GM12874 (cell line): ENCODE results near the gene SERP2.

ENCODE experiments used
- CTCF ChIP-seq: IDR thresholded peaks from 2 replicates; pipeline ENCODE4 v1.5.1; 2011; ENCODE audit warnings: low read depth, mild to moderate bottlenecking, control low read depth, low read length, moderate library complexity; ENCODE audit not compliant: insufficient read depth

The SERP2 gene

DNA sequence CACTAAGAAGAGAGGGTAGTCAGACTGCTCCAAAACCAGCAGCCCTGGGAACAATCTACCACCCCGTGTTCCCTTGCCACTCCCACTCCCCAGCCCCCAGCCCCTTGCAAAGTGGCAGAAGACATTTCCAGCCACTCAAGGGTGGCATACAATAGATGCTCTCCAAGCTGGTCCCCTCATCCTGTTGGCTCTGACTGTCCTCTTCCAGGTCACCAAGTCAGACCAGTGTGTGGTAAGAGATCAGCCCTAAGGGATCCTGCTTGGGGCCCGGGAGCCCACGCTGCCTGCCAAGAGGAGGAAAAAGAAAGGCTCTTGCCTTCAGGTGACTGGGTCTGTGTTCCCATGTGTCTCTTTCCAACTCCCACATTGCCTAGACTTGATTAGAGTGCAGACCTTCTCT is 25.0 kb downstream of the SERP2 start:
- TF ChIP-seq CTCF = no peak

- TF ChIP-seq CTCF = no peak
Measured at GRCh38 chr13:44399074-44399473, 25.4 kb downstream of the SERP2 start.

DNA sequence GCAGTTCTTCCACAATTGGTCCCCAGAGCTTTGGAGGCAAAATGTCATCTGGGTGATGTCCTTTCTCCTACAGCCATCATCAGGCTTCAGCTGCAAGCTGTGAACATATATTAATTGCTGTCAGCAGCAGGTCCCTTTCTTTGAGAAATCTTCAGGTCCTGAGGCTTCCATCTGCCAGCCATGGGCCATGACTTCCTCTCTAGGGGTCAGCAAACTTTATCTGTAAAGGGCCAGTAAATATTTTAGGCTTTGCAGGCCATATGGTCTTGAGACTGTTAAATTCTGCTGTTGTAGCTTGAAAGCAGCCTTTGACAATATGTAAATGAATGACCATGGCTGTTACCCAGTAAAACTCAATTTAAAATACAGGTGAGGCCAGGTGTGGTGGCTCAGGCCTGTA is 27.1 kb downstream of the SERP2 start:
- no peak for TF ChIP-seq CTCF

DNA sequence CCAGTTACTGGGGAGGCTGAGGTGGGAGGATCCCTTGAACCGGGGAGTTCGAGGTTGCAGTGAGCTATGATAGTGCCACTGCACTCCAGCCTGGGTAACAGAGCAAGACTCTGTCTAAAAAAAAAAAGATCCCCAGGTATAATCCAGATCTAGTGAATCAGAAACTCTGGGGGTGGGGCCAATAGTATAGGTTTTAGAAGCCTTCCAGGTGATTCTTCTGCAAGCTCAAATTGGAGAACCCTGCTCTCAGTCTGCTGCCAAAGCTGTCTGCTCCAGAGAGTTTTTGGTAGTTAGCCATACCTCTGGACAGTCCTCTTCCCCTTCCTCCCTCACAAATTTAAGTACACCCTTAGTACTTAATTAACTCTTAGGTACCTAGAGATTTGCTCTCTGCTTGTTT is 28.0 kb downstream of the SERP2 start:
- TF ChIP-seq CTCF = no peak

GRCh38 chr13:44402899-44403445 is 29.3 kb downstream of the SERP2 start:
- no peak for TF ChIP-seq CTCF

- TF ChIP-seq CTCF = no peak
Measured at GRCh38 chr13:44403461-44404056, 29.9 kb downstream of the SERP2 start.

DNA sequence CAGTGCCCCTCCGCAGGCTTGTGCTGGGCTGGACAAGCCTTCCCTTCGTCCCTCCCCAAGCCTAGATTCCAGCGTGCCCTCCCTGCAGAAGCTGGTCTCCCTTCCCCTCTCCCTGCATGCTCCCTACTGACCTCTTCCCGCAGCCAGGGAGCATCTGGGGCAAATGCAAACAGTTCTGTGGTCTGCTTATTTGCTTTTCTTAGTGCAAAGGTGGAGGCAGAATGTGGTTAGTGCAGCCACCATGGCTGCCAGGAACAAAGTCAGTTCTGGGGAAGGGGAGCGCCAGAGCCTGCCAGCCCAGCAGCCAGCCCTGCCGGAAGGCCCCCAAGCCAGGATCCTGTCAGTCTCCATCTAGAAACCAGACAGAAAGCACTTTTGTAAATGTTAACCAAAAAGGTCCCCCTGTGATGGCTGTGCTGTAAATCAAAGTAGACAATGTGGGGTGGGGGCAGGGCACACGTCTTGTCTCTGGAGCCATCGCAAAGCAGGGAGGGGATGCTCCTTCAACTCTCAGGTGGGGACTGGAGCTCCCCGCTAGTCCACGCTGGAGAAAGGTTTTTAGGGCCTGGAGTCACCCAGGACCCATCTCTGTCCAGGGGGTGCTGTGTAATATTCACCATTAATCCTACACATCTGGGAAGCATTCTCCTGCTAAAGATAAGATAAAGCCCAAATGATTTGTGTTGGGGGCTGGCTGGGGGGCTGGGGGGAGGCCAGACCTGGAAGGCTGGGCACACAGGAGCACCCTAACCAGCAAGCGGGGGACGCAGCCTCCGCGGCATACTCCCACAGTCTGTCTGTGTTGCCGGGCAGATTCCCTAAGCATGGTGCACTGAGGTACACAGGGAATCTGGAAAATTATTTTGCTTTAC is 30.9 kb downstream of the SERP2 start:
- TF ChIP-seq CTCF = no peak
